ENCODE measurements around the gene FKBP14. TPM values are rescaled to one million over a fixed set of nuclear protein-coding genes. Genes with fewer than 3 reads are reported as not detected.

Gene FKBP14
- total and polyA plus RNA-seq, 2 experiments from 2014 or later = 11.8 to 12.9 TPM

DNA sequence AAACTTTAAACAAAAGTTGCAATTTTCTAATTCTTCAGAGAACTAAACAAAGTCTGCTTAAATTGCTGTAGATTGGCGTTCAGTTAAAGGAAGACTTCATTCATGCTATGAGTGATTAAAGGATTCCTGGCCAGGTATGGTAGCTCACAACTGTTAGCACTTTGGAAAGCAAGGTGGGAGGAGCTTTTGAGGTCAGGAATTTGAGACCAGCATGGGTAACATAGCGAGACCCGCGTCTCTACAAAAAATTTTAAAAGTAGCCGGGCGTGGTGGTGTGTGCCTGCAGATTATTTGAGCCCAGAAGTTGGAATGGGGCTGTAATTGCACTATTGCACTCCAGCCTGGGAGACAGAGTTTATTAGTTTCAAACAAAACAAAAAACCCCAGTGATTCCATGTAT is 23.4 kb downstream of the FKBP14 start (continued):
- no peak for TF ChIP-seq ZNF331 (CRISPR knock-in tag; IDR thresholded peaks at IDR 0.05; ENCODE audit: low read depth)
- no peak for TF ChIP-seq POLR2AphosphoS5 (IDR thresholded peaks at IDR 0.05; ENCODE audit: low read depth)
- TF ChIP-seq, protein P1, sequence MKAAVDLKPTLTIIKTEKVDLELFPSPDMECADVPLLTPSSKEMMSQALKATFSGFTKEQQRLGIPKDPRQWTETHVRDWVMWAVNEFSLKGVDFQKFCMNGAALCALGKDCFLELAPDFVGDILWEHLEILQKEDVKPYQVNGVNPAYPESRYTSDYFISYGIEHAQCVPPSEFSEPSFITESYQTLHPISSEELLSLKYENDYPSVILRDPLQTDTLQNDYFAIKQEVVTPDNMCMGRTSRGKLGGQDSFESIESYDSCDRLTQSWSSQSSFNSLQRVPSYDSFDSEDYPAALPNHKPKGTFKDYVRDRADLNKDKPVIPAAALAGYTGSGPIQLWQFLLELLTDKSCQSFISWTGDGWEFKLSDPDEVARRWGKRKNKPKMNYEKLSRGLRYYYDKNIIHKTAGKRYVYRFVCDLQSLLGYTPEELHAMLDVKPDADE (IDR thresholded peaks at IDR 0.05) = no peak

DNA sequence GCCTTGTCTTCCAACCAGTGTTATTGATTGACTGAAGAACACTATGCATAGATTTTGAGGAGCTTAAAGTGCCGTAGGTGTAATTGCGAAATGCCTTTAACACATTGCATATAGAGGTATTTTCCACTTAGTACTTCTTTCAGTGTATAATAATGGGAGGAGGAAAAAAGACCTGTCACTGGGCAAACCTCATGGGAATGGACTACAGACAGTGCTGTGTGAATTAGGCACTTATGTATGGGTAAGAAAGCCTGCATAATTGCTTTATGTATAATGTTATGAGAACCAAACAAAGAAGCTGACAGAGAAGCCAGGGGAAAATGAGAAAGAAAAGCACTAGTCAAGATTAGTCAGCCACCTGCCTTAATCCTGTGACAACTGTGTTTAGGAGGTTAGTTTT is 24.5 kb downstream of the FKBP14 start:
- H3K27me3 Mint-ChIP-seq (ENCODE audit: insufficient read depth, low read depth, poor library complexity) = no peaks in the 10 kb centered on the region
- Histone ChIP-seq H2AFZ (no peak overlapping the region), H4K20me1 (replicated peaks; ENCODE audit: insufficient read depth) (no peaks in the 10 kb centered on the region), H3K79me2 (replicated peaks; ENCODE audit: insufficient read depth) (no peaks in the 10 kb centered on the region), H3K27ac (ENCODE audit: low read depth) (no peak overlapping the region), H3K4me3 (no peak overlapping the region), H3K4me1 (ENCODE audit: insufficient read depth) (peaks cover 10% of the 10 kb centered on the region), H3K4me2 (no peak overlapping the region), H3K27me3 (ENCODE audit: insufficient read depth) (no peaks in the 10 kb centered on the region), H3K9me2 (ENCODE audit: insufficient read depth) (no peaks in the 10 kb centered on the region), H3F3A (replicated peaks; ENCODE audit: low read depth) (no peaks in the 10 kb centered on the region), H3K36me3 (ENCODE audit: insufficient read depth) (no peaks in the 10 kb centered on the region)
- H3K36me3 Mint-ChIP-seq (ENCODE audit: low read depth) = peaks cover 3% of the 10 kb centered on the region; the same call in 1 of the 3 replicates
- no peak for ATAC-seq
- no peak overlapping the region for H3K4me3 Mint-ChIP-seq
- no peak for TF ChIP-seq EZH2 (IDR thresholded peaks at IDR 0.05; ENCODE audit: low read depth, unreplicated experiment)
- TF ChIP-seq CREB1 (CRISPR knock-in tag; IDR thresholded peaks at IDR 0.05; ENCODE audit: low read depth) = no peak
- TF ChIP-seq, protein P2, sequence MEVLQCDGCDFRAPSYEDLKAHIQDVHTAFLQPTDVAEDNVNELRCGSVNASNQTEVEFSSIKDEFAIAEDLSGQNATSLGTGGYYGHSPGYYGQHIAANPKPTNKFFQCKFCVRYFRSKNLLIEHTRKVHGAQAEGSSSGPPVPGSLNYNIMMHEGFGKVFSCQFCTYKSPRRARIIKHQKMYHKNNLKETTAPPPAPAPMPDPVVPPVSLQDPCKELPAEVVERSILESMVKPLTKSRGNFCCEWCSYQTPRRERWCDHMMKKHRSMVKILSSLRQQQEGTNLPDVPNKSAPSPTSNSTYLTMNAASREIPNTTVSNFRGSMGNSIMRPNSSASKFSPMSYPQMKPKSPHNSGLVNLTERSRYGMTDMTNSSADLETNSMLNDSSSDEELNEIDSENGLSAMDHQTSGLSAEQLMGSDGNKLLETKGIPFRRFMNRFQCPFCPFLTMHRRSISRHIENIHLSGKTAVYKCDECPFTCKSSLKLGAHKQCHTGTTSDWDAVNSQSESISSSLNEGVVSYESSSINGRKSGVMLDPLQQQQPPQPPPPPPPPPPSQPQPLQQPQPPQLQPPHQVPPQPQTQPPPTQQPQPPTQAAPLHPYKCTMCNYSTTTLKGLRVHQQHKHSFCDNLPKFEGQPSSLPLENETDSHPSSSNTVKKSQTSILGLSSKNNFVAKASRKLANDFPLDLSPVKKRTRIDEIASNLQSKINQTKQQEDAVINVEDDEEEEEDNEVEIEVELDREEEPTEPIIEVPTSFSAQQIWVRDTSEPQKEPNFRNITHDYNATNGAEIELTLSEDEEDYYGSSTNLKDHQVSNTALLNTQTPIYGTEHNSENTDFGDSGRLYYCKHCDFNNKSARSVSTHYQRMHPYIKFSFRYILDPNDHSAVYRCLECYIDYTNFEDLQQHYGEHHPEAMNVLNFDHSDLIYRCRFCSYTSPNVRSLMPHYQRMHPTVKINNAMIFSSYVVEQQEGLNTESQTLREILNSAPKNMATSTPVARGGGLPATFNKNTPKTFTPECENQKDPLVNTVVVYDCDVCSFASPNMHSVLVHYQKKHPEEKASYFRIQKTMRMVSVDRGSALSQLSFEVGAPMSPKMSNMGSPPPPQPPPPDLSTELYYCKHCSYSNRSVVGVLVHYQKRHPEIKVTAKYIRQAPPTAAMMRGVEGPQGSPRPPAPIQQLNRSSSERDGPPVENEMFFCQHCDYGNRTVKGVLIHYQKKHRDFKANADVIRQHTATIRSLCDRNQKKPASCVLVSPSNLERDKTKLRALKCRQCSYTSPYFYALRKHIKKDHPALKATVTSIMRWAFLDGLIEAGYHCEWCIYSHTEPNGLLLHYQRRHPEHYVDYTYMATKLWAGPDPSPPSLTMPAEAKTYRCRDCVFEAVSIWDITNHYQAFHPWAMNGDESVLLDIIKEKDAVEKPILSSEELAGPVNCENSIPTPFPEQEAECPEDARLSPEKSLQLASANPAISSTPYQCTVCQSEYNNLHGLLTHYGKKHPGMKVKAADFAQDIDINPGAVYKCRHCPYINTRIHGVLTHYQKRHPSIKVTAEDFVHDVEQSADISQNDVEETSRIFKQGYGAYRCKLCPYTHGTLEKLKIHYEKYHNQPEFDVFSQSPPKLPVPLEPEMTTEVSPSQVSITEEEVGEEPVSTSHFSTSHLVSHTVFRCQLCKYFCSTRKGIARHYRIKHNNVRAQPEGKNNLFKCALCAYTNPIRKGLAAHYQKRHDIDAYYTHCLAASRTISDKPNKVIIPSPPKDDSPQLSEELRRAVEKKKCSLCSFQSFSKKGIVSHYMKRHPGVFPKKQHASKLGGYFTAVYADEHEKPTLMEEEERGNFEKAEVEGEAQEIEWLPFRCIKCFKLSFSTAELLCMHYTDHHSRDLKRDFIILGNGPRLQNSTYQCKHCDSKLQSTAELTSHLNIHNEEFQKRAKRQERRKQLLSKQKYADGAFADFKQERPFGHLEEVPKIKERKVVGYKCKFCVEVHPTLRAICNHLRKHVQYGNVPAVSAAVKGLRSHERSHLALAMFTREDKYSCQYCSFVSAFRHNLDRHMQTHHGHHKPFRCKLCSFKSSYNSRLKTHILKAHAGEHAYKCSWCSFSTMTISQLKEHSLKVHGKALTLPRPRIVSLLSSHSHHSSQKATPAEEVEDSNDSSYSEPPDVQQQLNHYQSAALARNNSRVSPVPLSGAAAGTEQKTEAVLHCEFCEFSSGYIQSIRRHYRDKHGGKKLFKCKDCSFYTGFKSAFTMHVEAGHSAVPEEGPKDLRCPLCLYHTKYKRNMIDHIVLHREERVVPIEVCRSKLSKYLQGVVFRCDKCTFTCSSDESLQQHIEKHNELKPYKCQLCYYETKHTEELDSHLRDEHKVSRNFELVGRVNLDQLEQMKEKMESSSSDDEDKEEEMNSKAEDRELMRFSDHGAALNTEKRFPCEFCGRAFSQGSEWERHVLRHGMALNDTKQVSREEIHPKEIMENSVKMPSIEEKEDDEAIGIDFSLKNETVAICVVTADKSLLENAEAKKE (CRISPR knock-in tag; IDR thresholded peaks at IDR 0.05) = no peak
- no peak for TF ChIP-seq ZNF114 (CRISPR knock-in tag; IDR thresholded peaks at IDR 0.05)
- TF ChIP-seq, protein P3, sequence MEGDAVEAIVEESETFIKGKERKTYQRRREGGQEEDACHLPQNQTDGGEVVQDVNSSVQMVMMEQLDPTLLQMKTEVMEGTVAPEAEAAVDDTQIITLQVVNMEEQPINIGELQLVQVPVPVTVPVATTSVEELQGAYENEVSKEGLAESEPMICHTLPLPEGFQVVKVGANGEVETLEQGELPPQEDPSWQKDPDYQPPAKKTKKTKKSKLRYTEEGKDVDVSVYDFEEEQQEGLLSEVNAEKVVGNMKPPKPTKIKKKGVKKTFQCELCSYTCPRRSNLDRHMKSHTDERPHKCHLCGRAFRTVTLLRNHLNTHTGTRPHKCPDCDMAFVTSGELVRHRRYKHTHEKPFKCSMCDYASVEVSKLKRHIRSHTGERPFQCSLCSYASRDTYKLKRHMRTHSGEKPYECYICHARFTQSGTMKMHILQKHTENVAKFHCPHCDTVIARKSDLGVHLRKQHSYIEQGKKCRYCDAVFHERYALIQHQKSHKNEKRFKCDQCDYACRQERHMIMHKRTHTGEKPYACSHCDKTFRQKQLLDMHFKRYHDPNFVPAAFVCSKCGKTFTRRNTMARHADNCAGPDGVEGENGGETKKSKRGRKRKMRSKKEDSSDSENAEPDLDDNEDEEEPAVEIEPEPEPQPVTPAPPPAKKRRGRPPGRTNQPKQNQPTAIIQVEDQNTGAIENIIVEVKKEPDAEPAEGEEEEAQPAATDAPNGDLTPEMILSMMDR (conservative IDR thresholded peaks at IDR 0.05; ENCODE audit: low read depth in 2 of 2) = no peak
- TF ChIP-seq NANOG (IDR thresholded peaks at IDR 0.05; ENCODE audit: borderline replicate concordance) = no peak
- no peak for TF ChIP-seq JUNB (IDR thresholded peaks at IDR 0.05; ENCODE audit: unreplicated experiment)
- TF ChIP-seq, protein P4, sequence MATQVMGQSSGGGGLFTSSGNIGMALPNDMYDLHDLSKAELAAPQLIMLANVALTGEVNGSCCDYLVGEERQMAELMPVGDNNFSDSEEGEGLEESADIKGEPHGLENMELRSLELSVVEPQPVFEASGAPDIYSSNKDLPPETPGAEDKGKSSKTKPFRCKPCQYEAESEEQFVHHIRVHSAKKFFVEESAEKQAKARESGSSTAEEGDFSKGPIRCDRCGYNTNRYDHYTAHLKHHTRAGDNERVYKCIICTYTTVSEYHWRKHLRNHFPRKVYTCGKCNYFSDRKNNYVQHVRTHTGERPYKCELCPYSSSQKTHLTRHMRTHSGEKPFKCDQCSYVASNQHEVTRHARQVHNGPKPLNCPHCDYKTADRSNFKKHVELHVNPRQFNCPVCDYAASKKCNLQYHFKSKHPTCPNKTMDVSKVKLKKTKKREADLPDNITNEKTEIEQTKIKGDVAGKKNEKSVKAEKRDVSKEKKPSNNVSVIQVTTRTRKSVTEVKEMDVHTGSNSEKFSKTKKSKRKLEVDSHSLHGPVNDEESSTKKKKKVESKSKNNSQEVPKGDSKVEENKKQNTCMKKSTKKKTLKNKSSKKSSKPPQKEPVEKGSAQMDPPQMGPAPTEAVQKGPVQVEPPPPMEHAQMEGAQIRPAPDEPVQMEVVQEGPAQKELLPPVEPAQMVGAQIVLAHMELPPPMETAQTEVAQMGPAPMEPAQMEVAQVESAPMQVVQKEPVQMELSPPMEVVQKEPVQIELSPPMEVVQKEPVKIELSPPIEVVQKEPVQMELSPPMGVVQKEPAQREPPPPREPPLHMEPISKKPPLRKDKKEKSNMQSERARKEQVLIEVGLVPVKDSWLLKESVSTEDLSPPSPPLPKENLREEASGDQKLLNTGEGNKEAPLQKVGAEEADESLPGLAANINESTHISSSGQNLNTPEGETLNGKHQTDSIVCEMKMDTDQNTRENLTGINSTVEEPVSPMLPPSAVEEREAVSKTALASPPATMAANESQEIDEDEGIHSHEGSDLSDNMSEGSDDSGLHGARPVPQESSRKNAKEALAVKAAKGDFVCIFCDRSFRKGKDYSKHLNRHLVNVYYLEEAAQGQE (IDR thresholded peaks at IDR 0.05; ENCODE audit: unreplicated experiment) = no peak
- TF ChIP-seq POLR2AphosphoS5 (IDR thresholded peaks at IDR 0.05; ENCODE audit: low read depth) = no peak
- TF ChIP-seq, protein P1 (IDR thresholded peaks at IDR 0.05) = no peak
- peaks cover 19% of the 10 kb centered on the region for H3K4me1 Mint-ChIP-seq
- no peak for DNase-seq (ENCODE audit: low spot score)
- H3K27ac Mint-ChIP-seq = no peak overlapping the region
- H3K9me3 Mint-ChIP-seq = peaks cover 8% of the 10 kb centered on the region; the same call in 2 of the 3 replicates
